H1 (cell line): ENCODE results near the gene RPTOR. TPM values are rescaled to one million over a fixed set of nuclear protein-coding genes. Genes with fewer than 3 reads are reported as not detected.

Experiments used
- CTCF ChIA-PET: fragments of 300-600 bp; sonication (Branson Sonifier 250); formaldehyde crosslinking; loops from one replicate; lab custom pipeline; 2021; ENCODE audit not compliant: partially characterized antibody; lab: Charles Lee
- POLR2A ChIA-PET: fragments of 300-600 bp; sonication (Branson Sonifier 250); formaldehyde crosslinking; loops from one replicate; lab custom pipeline; 2021; ENCODE audit warnings: inconsistent platforms; ENCODE audit not compliant: partially characterized antibody; lab: Charles Lee
- DNase-seq, 2 experiments: peaks; one replicate each; pipeline versions ENCODE4 v3.0.0 to v3.0.0-alpha.2; 2010 to 2022; ENCODE audit warnings: low spot score in 2 of 2, low read depth in 1 of 2, mixed read lengths in 1 of 2
- FAIRE-seq: peaks from 2 replicates; lab custom pipeline; 2011; peaks lifted over from hg19 to GRCh38; lab: Jason Lieb, UNC
- H2AFZ ChIP-seq: 2 replicates; pipeline ENCODE4 v1.8.1; 2012; ENCODE audit warnings: low read length, inconsistent platforms
- H2AK5ac ChIP-seq: 2 replicates; pipeline ENCODE4 v1.6.1; 2013; ENCODE audit warnings: low read depth, low read length
- H2BK120ac ChIP-seq: replicated peaks from 2 replicates; pipeline ENCODE3; 2013; ENCODE audit warnings: low read depth, low read length, inconsistent platforms
- H2BK12ac ChIP-seq: 2 replicates; pipeline ENCODE4 v1.6.1; 2013; ENCODE audit warnings: low read depth, low read length
- H2BK15ac ChIP-seq: 2 replicates; pipeline ENCODE4 v1.6.1; 2013; ENCODE audit warnings: low read length
- H2BK20ac ChIP-seq: 2 replicates; pipeline ENCODE4 v1.6.1; 2013; ENCODE audit warnings: low read length
- H2BK5ac ChIP-seq: 2 replicates; pipeline ENCODE4 v1.6.1; 2013; ENCODE audit warnings: low read depth, low read length
- H3K14ac ChIP-seq: 2 replicates; pipeline ENCODE4 v1.6.1; 2013; ENCODE audit warnings: inconsistent platforms; ENCODE audit not compliant: insufficient read length
- H3K18ac ChIP-seq: 2 replicates; pipeline ENCODE4 v1.6.1; 2013; ENCODE audit warnings: low read length; ENCODE audit errors: extremely low read depth
- H3K23ac ChIP-seq: 2 replicates; pipeline ENCODE4 v1.6.1; 2013; ENCODE audit warnings: inconsistent platforms; ENCODE audit not compliant: insufficient read length
- H3K23me2 ChIP-seq: 2 replicates; pipeline ENCODE4 v1.6.1; 2013; ENCODE audit warnings: low read depth, low read length
- H3K27ac ChIP-seq: 2 replicates; pipeline ENCODE4 v1.6.1; 2011; ENCODE audit warnings: low read depth, low read length, inconsistent platforms
- H3K27me3 ChIP-seq, 4 experiments: replicated peaks in 1 of 4; 1 replicate in 1 of 4; 2 replicates in 3 of 4; pipeline versions ENCODE4 v1.6.1 to v1.8.1; 2011 to 2013; ENCODE audit warnings: low read length in 3 of 4, mild to moderate bottlenecking in 3 of 4, inconsistent platforms in 2 of 4, mixed read lengths in 2 of 4, moderate library complexity in 1 of 4; ENCODE audit not compliant: control insufficient read depth in 3 of 4, insufficient read depth in 3 of 4; ENCODE audit errors: extremely low read depth in 1 of 4
- H3K36me3 ChIP-seq, 4 experiments: 2 replicates each; pipeline versions ENCODE4 v1.6.1 to v1.8.1; 2011 to 2013; ENCODE audit warnings: mild to moderate bottlenecking in 4 of 4, low read length in 3 of 4, moderate library complexity in 2 of 4, control low read depth in 1 of 4, inconsistent platforms in 1 of 4; ENCODE audit not compliant: insufficient read depth in 4 of 4, control insufficient read depth in 2 of 4
- H3K4ac ChIP-seq: replicated peaks from 2 replicates; pipeline ENCODE3; 2013; ENCODE audit warnings: low read length, low read depth, mixed read lengths, inconsistent platforms; ENCODE audit not compliant: insufficient read length
- H3K4me1 ChIP-seq, 4 experiments: replicated peaks in 1 of 4; 1 replicate in 1 of 4; 2 replicates in 3 of 4; pipeline versions ENCODE4 v1.6.1 to v1.8.1; 2011 to 2013; ENCODE audit warnings: low read length in 3 of 4, inconsistent platforms in 2 of 4, mixed read lengths in 1 of 4; ENCODE audit not compliant: insufficient read depth in 4 of 4, control insufficient read depth in 3 of 4
- H3K4me2 ChIP-seq, 2 experiments: 2 replicates each; pipeline versions ENCODE4 v1.6.1 to v1.8.1; 2011 to 2013; ENCODE audit warnings: low read depth in 2 of 2, low read length in 2 of 2, control low read depth in 1 of 2, inconsistent platforms in 1 of 2, mild to moderate bottlenecking in 1 of 2; ENCODE audit not compliant: insufficient read depth in 1 of 2
- H3K4me3 ChIP-seq, 4 experiments: fragments of 200-600, 300-600 bp in 1 of 4; sonication (generic), shearing (Covaris generic), sonication (Bioruptor Twin) in 1 of 4; 2 replicates each; pipeline versions ENCODE4 v1.5.1 to v1.8.1; 2011 to 2016; ENCODE audit warnings: low read length in 4 of 4, low read depth in 3 of 4, control low read depth in 2 of 4, inconsistent platforms in 2 of 4, mild to moderate bottlenecking in 2 of 4, mixed read lengths in 1 of 4, moderate library complexity in 1 of 4; ENCODE audit not compliant: insufficient read depth in 2 of 4; ENCODE audit errors: extremely low read depth in 1 of 4
- H3K56ac ChIP-seq: replicated peaks from 2 replicates; pipeline ENCODE3; 2013; ENCODE audit warnings: low read depth, mild to moderate bottlenecking, mixed read lengths, low read length, inconsistent platforms; ENCODE audit not compliant: insufficient read length
- H3K79me1 ChIP-seq: 2 replicates; pipeline ENCODE4 v1.6.1; 2013; ENCODE audit warnings: low read depth, low read length, control low read depth
- H3K79me2 ChIP-seq, 2 experiments: 2 replicates each; pipeline versions ENCODE4 v1.6.1 to v1.8.1; 2012 to 2013; ENCODE audit warnings: low read length in 2 of 2, mild to moderate bottlenecking in 2 of 2, inconsistent platforms in 1 of 2; ENCODE audit not compliant: insufficient read depth in 2 of 2, control insufficient read depth in 1 of 2
- H3K9ac ChIP-seq, 4 experiments: replicated peaks in 1 of 4; 1 replicate in 1 of 4; 2 replicates in 3 of 4; pipeline versions ENCODE4 v1.6.1 to v1.8.1; 2011 to 2013; ENCODE audit warnings: low read depth in 3 of 4, low read length in 3 of 4, control low read depth in 2 of 4, mild to moderate bottlenecking in 2 of 4, moderate library complexity in 2 of 4, inconsistent platforms in 1 of 4; ENCODE audit errors: extremely low read depth in 1 of 4
- H3K9me3 ChIP-seq, 2 experiments: 2 replicates each; pipeline versions ENCODE4 v1.6.1 to v1.8.1; 2012 to 2013; ENCODE audit warnings: mild to moderate bottlenecking in 2 of 2, moderate library complexity in 2 of 2, control low read depth in 1 of 2, inconsistent platforms in 1 of 2, low read depth in 1 of 2, low read length in 1 of 2, mixed read lengths in 1 of 2; ENCODE audit not compliant: insufficient read depth in 2 of 2
- H4K20me1 ChIP-seq, 2 experiments: replicated peaks in 1 of 2; 2 replicates each; pipeline versions ENCODE3 to v1.8.1; 2011 to 2013; ENCODE audit warnings: inconsistent platforms in 2 of 2, low read length in 2 of 2, mild to moderate bottlenecking in 1 of 2; ENCODE audit not compliant: insufficient read depth in 2 of 2, control insufficient read depth in 1 of 2
- H4K5ac ChIP-seq: 2 replicates; pipeline ENCODE4 v1.6.1; 2013; ENCODE audit warnings: low read length, low read depth, mixed read lengths, inconsistent platforms; ENCODE audit not compliant: insufficient read length
- H4K8ac ChIP-seq: 2 replicates; pipeline ENCODE4 v1.8.0; 2013; ENCODE audit warnings: mild to moderate bottlenecking, moderate library complexity, low read length, inconsistent platforms; ENCODE audit not compliant: insufficient read depth; ENCODE audit errors: extremely low read depth
- H4K91ac ChIP-seq: replicated peaks from 2 replicates; pipeline ENCODE3; 2013; ENCODE audit warnings: low read length, mixed read lengths, inconsistent platforms; ENCODE audit not compliant: insufficient read length
- CREB1 ChIP-seq: IDR thresholded peaks from 2 replicates; pipeline ENCODE4 v1.6.1; 2012; ENCODE audit warnings: inconsistent platforms
- EZH2 ChIP-seq: fragments of 200-600 bp; sonication (generic); IDR thresholded peaks from 2 replicates; pipeline ENCODE4 v1.7.1; 2012; ENCODE audit warnings: low read depth, mild to moderate bottlenecking, moderate library complexity, low read length, inconsistent platforms; ENCODE audit not compliant: severe bottlenecking
- GABPA ChIP-seq: IDR thresholded peaks from 2 replicates; pipeline ENCODE4 v1.6.1; 2011; ENCODE audit warnings: mild to moderate bottlenecking, low read length, moderate library complexity, borderline replicate concordance; ENCODE audit not compliant: insufficient read depth
- GTF2F1 ChIP-seq: IDR thresholded peaks from 2 replicates; pipeline ENCODE4 v1.6.1; 2012; ENCODE audit warnings: low read depth, low read length, improper control_type of control experiment, borderline replicate concordance
- JUND ChIP-seq: IDR thresholded peaks from 2 replicates; pipeline ENCODE4 v1.6.1; 2011; ENCODE audit warnings: mild to moderate bottlenecking, improper control_type of control experiment, low read length
- KDM4A ChIP-seq: IDR thresholded peaks from one replicate; pipeline ENCODE4 v1.7.1; 2012; ENCODE audit warnings: low read depth, mild to moderate bottlenecking, moderate library complexity, low read length, inconsistent platforms; ENCODE audit not compliant: severe bottlenecking
- KDM5A ChIP-seq: fragments of 200-600 bp; IDR thresholded peaks from 2 replicates; pipeline ENCODE4 v1.7.1; 2012; ENCODE audit warnings: mild to moderate bottlenecking, low read length, inconsistent platforms, mixed read lengths
- MAX ChIP-seq: IDR thresholded peaks from 2 replicates; pipeline ENCODE4 v1.6.1; 2012; ENCODE audit warnings: inconsistent platforms
- SAP30 ChIP-seq: fragments of 300-600 bp; sonication (generic); IDR thresholded peaks from 2 replicates; pipeline ENCODE4 v1.7.1; 2012; ENCODE audit warnings: low read length, moderate library complexity, mild to moderate bottlenecking, inconsistent platforms; ENCODE audit not compliant: insufficient read depth, insufficient replicate concordance
- SIRT6 ChIP-seq: IDR thresholded peaks from one replicate; pipeline ENCODE4 v1.7.1; 2012; ENCODE audit warnings: low read length, inconsistent platforms
- SP2 ChIP-seq: IDR thresholded peaks from 2 replicates; pipeline ENCODE4 v1.6.1; 2012; ENCODE audit warnings: mild to moderate bottlenecking, low read length, inconsistent platforms
- TCF12 ChIP-seq: IDR thresholded peaks from 2 replicates; pipeline ENCODE4 v1.6.1; 2011; ENCODE audit warnings: low read depth, mild to moderate bottlenecking, low read length
- TEAD4 ChIP-seq: IDR thresholded peaks from 2 replicates; pipeline ENCODE4 v1.6.1; 2012; ENCODE audit warnings: low read depth, low read length, inconsistent platforms, mixed read lengths
- WGBS, 2 experiments: shearing (Covaris generic) in 1 of 2; methylation state at CpG; one replicate each; pipeline versions ENCODE4 v1.1.6 to v1.1.7; 2013 to 2015; ENCODE audit warnings: low lambda C conversion rate in 2 of 2, mixed read lengths in 2 of 2, inconsistent platforms in 1 of 2, low coverage in 1 of 2, missing lambda C conversion rate in 1 of 2; ENCODE audit not compliant: insufficient replicate concordance in 2 of 2, insufficient coverage in 1 of 2, insufficient read length in 1 of 2; ENCODE audit errors: extremely low coverage in 1 of 2, missing lambda C conversion rate in 1 of 2; 5-methylcytosine and 5-hydroxymethylcytosine counted together
- polyA plus RNA-seq, 7 experiments: library from polyadenylated mRNA; depleted of rRNA in 3 of 7; stranded (reverse) in 5 of 7; unstranded in 2 of 7; fragments of >200 nt in 5 of 7; fragments of 200-250 nt in 2 of 7; gene quantifications; 1 replicate in 5 of 7; 2 replicates in 1 of 7; 4 replicates in 1 of 7; pipeline versions ENCODE4 v1.2.1 to v1.2.3, GENCODE V29; 2011 to 2013; ENCODE audit warnings: missing spikeins in 2 of 7, mixed read lengths in 2 of 7
- total RNA-seq: library from RNA; stranded (reverse); fragmentation: NEBNext Ultra II Directional; extraction: Animal tissue kit (Norgen Biotek cat#: 25700); gene quantifications from 2 replicates; pipeline ENCODE4 v1.2.1, GENCODE V29; 2021

The RPTOR gene
- total and polyA plus RNA-seq, 2 of the 8 experiments (the other 6 are each of a cell fraction or from before 2014, with no cell fraction given): 6.9 to 28.7 TPM

GRCh38 chr17:80941743-80942422 is 397.2 kb downstream of the RPTOR start:
- Histone ChIP-seq H3K79me2 (no peaks in the 10 kb centered on the region), H2BK20ac (no peak overlapping the region), H2AK5ac (no peak overlapping the region), H3K18ac (no peak overlapping the region), H3K9ac (no peak overlapping the region), H3K27ac (no peak overlapping the region), H2BK5ac (no peak overlapping the region), H3K36me3 (no peaks in the 10 kb centered on the region; a peak in 3 of 8 replicates), H2BK120ac (no peak overlapping the region), H4K8ac (no peak overlapping the region), H3K4ac (no peak overlapping the region), H3K23ac (no peak overlapping the region), H3K56ac (no peak overlapping the region), H2AFZ (no peak overlapping the region), H2BK12ac (no peak overlapping the region), H3K14ac (no peak overlapping the region), H3K9me3 (no peaks in the 10 kb centered on the region), H3K27me3 (no peaks in the 10 kb centered on the region), H3K4me1 (no peaks in the 10 kb centered on the region; a peak in 1 of 7 replicates), H3K4me2 (no peak overlapping the region), H3K4me3 (no peak overlapping the region), H4K5ac (no peak overlapping the region), H2BK15ac (no peak overlapping the region), H3K23me2 (no peaks in the 10 kb centered on the region), H4K20me1 (peaks cover 0 to 1% of the 10 kb centered on the region in 2 experiments), H4K91ac (no peak overlapping the region), H3K79me1 (no peaks in the 10 kb centered on the region; the same call in 1 of the 2 replicates)
- FAIRE-seq (no peak), DNase-seq (no peak)
- WGBS, 2 experiments: 93% methylated on average over 33 of the region's 33 CpGs; no CpG with 5 or more reads in 1 of the 2 experiments
- ChIA-PET CTCF (interaction anchor here (0.6 to 1.6 kb wide), 7 partner anchors 18 to 205 kb away, joined by 3 to 7 read pairs (median 3); no protein-coding TSS in a partner anchor), POLR2A (no interaction called here)
- TF ChIP-seq EZH2 (no peak), JUND (no peak), SIRT6 (no peak), CREB1 (no peak), KDM4A (no peak), GTF2F1 (no peak), KDM5A (no peak), TEAD4 (no peak), MAX (no peak), SP2 (no peak), GABPA (no peak), SAP30 (no peak), TCF12 (no peak)
